Stomach smooth muscle (tissue), 2 donors: ENCODE measurements around the gene TBX1.

Experiments
- H3K27ac ChIP-seq: one replicate; pipeline ENCODE4 v1.7.0; 2013; ENCODE audit warnings: mild to moderate bottlenecking, low read length, inconsistent platforms
- H3K27me3 ChIP-seq, 2 donors: one replicate each; pipeline ENCODE4 v1.7.0; 2013; ENCODE audit warnings: low read length in 2 of 2; ENCODE audit not compliant: insufficient read depth in 2 of 2, control insufficient read depth in 1 of 2
- H3K36me3 ChIP-seq, 2 donors: one replicate each; pipeline ENCODE4 v1.7.0; 2013; ENCODE audit warnings: low read length in 2 of 2; ENCODE audit not compliant: control insufficient read depth in 2 of 2, insufficient read depth in 2 of 2
- H3K4me1 ChIP-seq: one replicate; pipeline ENCODE4 v1.7.0; 2013; ENCODE audit warnings: low read length; ENCODE audit not compliant: control insufficient read depth, insufficient read depth
- H3K4me3 ChIP-seq, 2 donors: one replicate each; pipeline ENCODE4 v1.7.0; 2013; ENCODE audit warnings: low read length in 2 of 2
- H3K9ac ChIP-seq, 2 donors: one replicate each; pipeline ENCODE4 v1.7.0; 2013; ENCODE audit warnings: low read length in 2 of 2, mild to moderate bottlenecking in 1 of 2
- H3K9me3 ChIP-seq, 2 donors: one replicate each; pipeline ENCODE4 v1.7.0; 2013; ENCODE audit warnings: low read length in 2 of 2; ENCODE audit not compliant: control insufficient read depth in 2 of 2
- donor health status: healthy.
- donor health status: Pancreatic carcinoma.

Gene TBX1

GRCh38 chr22:19799322-19800190, 39.0 kb downstream of the TBX1 start:
- H3K27ac ChIP-seq, result no peak overlapping the region
- no peaks in the 10 kb centered on the region for H3K36me3 ChIP-seq
- H3K9me3 ChIP-seq, result no peaks in the 10 kb centered on the region
- no peak overlapping the region for H3K4me3 ChIP-seq
- no peaks in the 10 kb centered on the region for H3K27me3 ChIP-seq
- peaks cover 11% of the 10 kb centered on the region for H3K4me1 ChIP-seq
- H3K9ac ChIP-seq, result no peak overlapping the region

DNA sequence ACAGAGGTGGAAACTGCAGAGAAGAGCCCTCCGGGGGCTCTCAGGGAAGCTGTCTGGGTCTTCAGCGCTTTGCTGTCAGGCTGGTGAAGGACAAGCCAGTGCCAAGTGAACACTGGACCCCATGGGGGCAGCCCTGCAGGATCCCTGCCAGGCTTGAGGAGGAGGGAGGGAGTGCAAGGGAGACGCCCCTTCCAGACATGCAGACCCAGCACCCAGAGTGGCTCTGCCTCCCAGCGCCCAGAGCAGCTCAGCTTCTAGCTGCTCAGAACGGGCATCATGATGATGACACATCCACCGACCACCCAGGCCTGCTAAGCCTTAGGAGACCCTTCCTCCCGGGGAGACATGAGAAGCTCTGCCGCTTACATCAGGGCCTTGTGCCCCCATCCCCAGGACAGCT, 39.7 kb downstream of the TBX1 start:
- Histone ChIP-seq H3K36me3 (no peaks in the 10 kb centered on the region), H3K4me3 (no peak overlapping the region), H3K9me3 (no peaks in the 10 kb centered on the region), H3K27ac (no peak overlapping the region), H3K4me1 (peaks cover 11% of the 10 kb centered on the region), H3K27me3 (no peaks in the 10 kb centered on the region), H3K9ac (no peak overlapping the region)

DNA sequence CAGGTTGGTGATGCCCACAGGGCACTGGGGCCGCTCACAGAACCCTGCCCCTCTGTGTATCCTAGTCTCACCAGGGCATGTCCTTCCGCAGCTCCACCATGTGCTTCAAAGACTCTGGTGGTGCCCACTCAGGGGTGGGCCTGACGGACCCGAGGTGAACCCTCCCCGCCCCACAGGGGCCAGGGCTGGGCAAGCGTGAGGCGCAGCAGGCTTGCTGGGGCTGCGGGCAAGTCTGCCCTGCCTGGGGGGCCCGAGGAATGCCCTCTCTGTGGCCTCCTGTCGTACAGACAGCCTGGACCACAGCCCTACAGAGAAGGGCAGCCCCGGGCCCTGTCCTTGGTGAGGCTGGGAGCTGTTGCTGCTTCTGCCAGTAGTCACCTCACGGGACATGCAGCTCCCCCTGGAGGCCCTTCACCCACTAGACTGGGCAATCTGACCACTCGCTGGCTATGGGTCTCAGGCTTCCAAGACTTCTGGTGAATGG, 40.2 kb downstream of the TBX1 start:
- H3K27me3 ChIP-seq, result no peaks in the 10 kb centered on the region
- H3K36me3 ChIP-seq, result no peaks in the 10 kb centered on the region

GRCh38 chr22:19801340-19802000, 40.9 kb downstream of the TBX1 start:
- H3K9me3 ChIP-seq, result no peaks in the 10 kb centered on the region
- H3K27me3 ChIP-seq, result no peaks in the 10 kb centered on the region
- H3K4me1 ChIP-seq, result peaks cover 11% of the 10 kb centered on the region
- no peak overlapping the region for H3K4me3 ChIP-seq
- no peaks in the 10 kb centered on the region for H3K36me3 ChIP-seq
- H3K9ac ChIP-seq, result no peak overlapping the region
- no peak overlapping the region for H3K27ac ChIP-seq

More for the DNA sequence above, 40.2 kb downstream of the TBX1 start:
- Histone ChIP-seq H3K9ac (no peak overlapping the region), H3K4me1 (peaks cover 11% of the 10 kb centered on the region), H3K27ac (no peak overlapping the region), H3K9me3 (no peaks in the 10 kb centered on the region), H3K4me3 (no peak overlapping the region)

GRCh38 chr22:19802001-19802893, 41.7 kb downstream of the TBX1 start:
- no peaks in the 10 kb centered on the region for H3K36me3 ChIP-seq
- no peak overlapping the region for H3K9ac ChIP-seq
- peaks cover 11% of the 10 kb centered on the region for H3K4me1 ChIP-seq
- no peak overlapping the region for H3K27ac ChIP-seq
- no peaks in the 10 kb centered on the region for H3K27me3 ChIP-seq
- no peaks in the 10 kb centered on the region for H3K9me3 ChIP-seq
- no peak overlapping the region for H3K4me3 ChIP-seq

GRCh38 chr22:19802894-19803735, 42.5 kb downstream of the TBX1 start:
- Histone ChIP-seq H3K36me3 (no peaks in the 10 kb centered on the region), H3K4me1 (peaks cover 11% of the 10 kb centered on the region), H3K27me3 (no peaks in the 10 kb centered on the region)

GRCh38 chr22:19803736-19804267, 43.2 kb downstream of the TBX1 start:
- H3K4me3 ChIP-seq, result no peak overlapping the region
- peaks cover 11% of the 10 kb centered on the region for H3K4me1 ChIP-seq
- no peaks in the 10 kb centered on the region for H3K36me3 ChIP-seq
- H3K9me3 ChIP-seq, result no peaks in the 10 kb centered on the region
- H3K9ac ChIP-seq, result no peak overlapping the region
- no peaks in the 10 kb centered on the region for H3K27me3 ChIP-seq
- no peak overlapping the region for H3K27ac ChIP-seq

More at GRCh38 chr22:19802894-19803735, 42.5 kb downstream of the TBX1 start:
- Histone ChIP-seq H3K27ac (no peak overlapping the region), H3K9ac (no peak overlapping the region), H3K4me3 (no peak overlapping the region), H3K9me3 (no peaks in the 10 kb centered on the region)

GRCh38 chr22:19805821-19806212, 45.2 kb downstream of the TBX1 start:
- Histone ChIP-seq H3K36me3 (no peaks in the 10 kb centered on the region), H3K4me1 (peaks cover 14% of the 10 kb centered on the region), H3K9ac (no peak overlapping the region), H3K9me3 (no peaks in the 10 kb centered on the region), H3K4me3 (no peak overlapping the region), H3K27ac (no peak overlapping the region), H3K27me3 (no peaks in the 10 kb centered on the region)

- no peak overlapping the region for H3K27ac ChIP-seq
- H3K27me3 ChIP-seq, result no peaks in the 10 kb centered on the region
- no peaks in the 10 kb centered on the region for H3K36me3 ChIP-seq
- peaks cover 11% of the 10 kb centered on the region for H3K4me1 ChIP-seq
- no peak overlapping the region for H3K4me3 ChIP-seq
- no peak overlapping the region for H3K9ac ChIP-seq
- no peaks in the 10 kb centered on the region for H3K9me3 ChIP-seq
Observed at GRCh38 chr22:19806213-19807160, 45.9 kb downstream of the TBX1 start.
